ENCODE measurements around the gene TMX2. TPM values are rescaled to one million over a fixed set of nuclear protein-coding genes. Genes with fewer than 3 reads are reported as not detected.
"Not testable (repeated sequence)": the region's sequence is repeated elsewhere in the genome, so short reads cannot be mapped to it uniquely, and the experiment has no call there.

The TMX2 gene
- total RNA-seq: 10 to 100 TPM; 64.3 to 80.3 TPM
- long read RNA-seq, transcript TMX2-202 (7 exons, 1,521 nt): minor isoform, 11 of 120 reads
- long read RNA-seq, transcript TMX2-207 (8 exons, 1,697 nt): minor isoform, 10 of 120 reads
- long read RNA-seq, transcript TMX2-201 (8 exons, 1,631 nt): major isoform, 85 of 120 reads
- long read RNA-seq, partial matches to known transcripts: 1 of 120 reads
- long read RNA-seq, other reads (novel, unspliced or antisense): 12 of 120 reads

GRCh38 chr11:57712256-57713150 lies at the start of gene TMX2:
TMX2 (plus strand) TSS chr11:57712593; CDS start chr11:57712619, 26 bp downstream.
- DNase-seq (peak; percentile 95), ATAC-seq (peak; percentile 96 to 97)
- intact Hi-C loops (cut with DNase I): no loop called here

GRCh38 chr11:57662893-57663292 lies 49.5 kb upstream of the TMX2 start:
- DNase-seq (no peak), ATAC-seq (no peak)
- intact Hi-C loops (cut with DNase I): no loop called here

- no peak for ATAC-seq
- intact Hi-C loops (cut with DNase I): no loop called here
Observed at GRCh38 chr11:57663975-57664374, 48.4 kb upstream of the TMX2 start.

GRCh38 chr11:57667117-57667735 lies 45.2 kb upstream of the TMX2 start:
- peak; percentile 88 to 91 for ATAC-seq
- intact Hi-C loops (cut with DNase I): loop anchor here in 1 of 2 donors (5.0 kb wide), 1 partner anchor 135 kb away; no protein-coding TSS in a partner anchor
- DNase-seq: peak; percentile 98

More at GRCh38 chr11:57663975-57664374, 48.4 kb upstream of the TMX2 start:
- DNase-seq: no peak

GRCh38 chr11:57667736-57668433 lies 44.5 kb upstream of the TMX2 start, which contains the start of gene ZDHHC5:
ZDHHC5 (plus strand) TSS chr11:57668114; CDS start chr11:57673091, 4,977 bp downstream.
- intact Hi-C loops (cut with DNase I): loop anchor here in 1 of 2 donors (5.0 kb wide), 1 partner anchor 134 kb away; no protein-coding TSS in a partner anchor
- ATAC-seq (peak; percentile 95 to 96), DNase-seq (peak; percentile 100)

GRCh38 chr11:57668434-57668782 lies 44.0 kb upstream of the TMX2 start:
- DNase-seq: no peak
- intact Hi-C loops (cut with DNase I): loop anchor here in 1 of 2 donors (5.0 kb wide), 1 partner anchor 134 kb away; no protein-coding TSS in a partner anchor
- ATAC-seq: peak; percentile 3 to 15

GRCh38 chr11:57674251-57674650 lies 38.1 kb upstream of the TMX2 start:
- intact Hi-C loops (cut with DNase I): no loop called here
- DNase-seq: no peak
- no peak for ATAC-seq

- intact Hi-C loops (cut with DNase I): no loop called here
- ATAC-seq (no peak), DNase-seq (no peak)
Observed at GRCh38 chr11:57675176-57675941, 37.0 kb upstream of the TMX2 start.

GRCh38 chr11:57679396-57679795 lies 33.0 kb upstream of the TMX2 start:
- no peak for DNase-seq
- intact Hi-C loops (cut with DNase I): no loop called here
- ATAC-seq: no peak

- intact Hi-C loops (cut with DNase I): no loop called here
- DNase-seq (no peak), ATAC-seq (peak in 1 of 2 donors; percentile 55)
Observed at GRCh38 chr11:57680552-57680874, 31.9 kb upstream of the TMX2 start.

- DNase-seq: no peak
- intact Hi-C loops (cut with DNase I): no loop called here
- ATAC-seq: no peak
Observed at GRCh38 chr11:57681168-57681567, 31.2 kb upstream of the TMX2 start.

- ATAC-seq; intact Hi-C loops (cut with DNase I): not testable (repeated sequence)
Observed at GRCh38 chr11:57690474-57690873, 21.9 kb upstream of the TMX2 start.

GRCh38 chr11:57698843-57699365 lies 13.5 kb upstream of the TMX2 start:
- DNase-seq (no peak), ATAC-seq (no peak)
- intact Hi-C loops (cut with DNase I): no loop called here

More at GRCh38 chr11:57690474-57690873, 21.9 kb upstream of the TMX2 start:
- not testable (repeated sequence) for DNase-seq

- intact Hi-C loops (cut with DNase I): no loop called here
- DNase-seq (no peak), ATAC-seq (no peak)
Observed at GRCh38 chr11:57699813-57700212, 12.6 kb upstream of the TMX2 start.

- intact Hi-C loops (cut with DNase I): no loop called here
- no peak for ATAC-seq
Observed at GRCh38 chr11:57700425-57700824, 12.0 kb upstream of the TMX2 start.

GRCh38 chr11:57703341-57703740 lies 9.1 kb upstream of the TMX2 start:
- no peak for DNase-seq
- intact Hi-C loops (cut with DNase I): no loop called here
- no peak for ATAC-seq

More at GRCh38 chr11:57700425-57700824, 12.0 kb upstream of the TMX2 start:
- DNase-seq: no peak

- ATAC-seq (no peak), DNase-seq (no peak)
- intact Hi-C loops (cut with DNase I): no loop called here
Observed at GRCh38 chr11:57704932-57705331, 7.5 kb upstream of the TMX2 start.

GRCh38 chr11:57705432-57705831 lies 7.0 kb upstream of the TMX2 start:
- DNase-seq; intact Hi-C loops (cut with DNase I); ATAC-seq: not testable (repeated sequence)

Data from left cardiac atrium (tissue), 4 donors.